GM19099 (cell line): Measurements from ENCODE around the gene TBC1D22A.

ENCODE experiments used
- POLR2A ChIP-seq: IDR thresholded peaks from 3 replicates; pipeline ENCODE4 v1.6.1; 2011; ENCODE audit warnings: low read depth; ENCODE audit not compliant: insufficient read length; ENCODE audit errors: extremely low read depth

The TBC1D22A gene

GRCh38 chr22:47071807-47072641 lies 309.6 kb downstream of the TBC1D22A start:
- TF ChIP-seq POLR2A: no peak

- no peak for TF ChIP-seq POLR2A
Observed at GRCh38 chr22:47072642-47072967, 310.2 kb downstream of the TBC1D22A start.

GRCh38 chr22:47073075-47073474 lies 310.6 kb downstream of the TBC1D22A start:
- no peak for TF ChIP-seq POLR2A

GRCh38 chr22:47074105-47074504 lies 311.7 kb downstream of the TBC1D22A start:
- TF ChIP-seq POLR2A: no peak

GRCh38 chr22:47075568-47075967 lies 313.1 kb downstream of the TBC1D22A start:
- no peak for TF ChIP-seq POLR2A

GRCh38 chr22:47076758-47077157 lies 314.3 kb downstream of the TBC1D22A start:
- no peak for TF ChIP-seq POLR2A

- TF ChIP-seq POLR2A: no peak
Observed at GRCh38 chr22:47080100-47080499, 317.6 kb downstream of the TBC1D22A start.

GRCh38 chr22:47082505-47082904 lies 320.1 kb downstream of the TBC1D22A start:
- no peak for TF ChIP-seq POLR2A

GRCh38 chr22:47083379-47083986 lies 321.0 kb downstream of the TBC1D22A start:
- no peak for TF ChIP-seq POLR2A

- TF ChIP-seq POLR2A: no peak
Observed at GRCh38 chr22:47084226-47084625, 321.8 kb downstream of the TBC1D22A start.

- no peak for TF ChIP-seq POLR2A
Observed at GRCh38 chr22:47086596-47087248, 324.3 kb downstream of the TBC1D22A start.

- no peak for TF ChIP-seq POLR2A
Observed at GRCh38 chr22:47088480-47089158, 326.2 kb downstream of the TBC1D22A start.

- TF ChIP-seq POLR2A: no peak
Observed at GRCh38 chr22:47089374-47089773, 326.9 kb downstream of the TBC1D22A start.

GRCh38 chr22:47089796-47090460 lies 327.5 kb downstream of the TBC1D22A start:
- TF ChIP-seq POLR2A: no peak
